K562 (cell line): ENCODE results near the gene SLC37A3. TPM values are rescaled to one million over a fixed set of nuclear protein-coding genes. Genes with fewer than 3 reads are reported as not detected.

Experiments used
- ARID3A ChIP-seq: IDR thresholded peaks from 2 replicates; pipeline ENCODE4 v1.6.1; 2012; ENCODE audit warnings: low read depth, low read length, improper control_type of control experiment, borderline replicate concordance
- ATF7 ChIP-seq: fragments of 450-650 bp; IDR thresholded peaks from 2 replicates; pipeline ENCODE4 v1.7.1; 2014; ENCODE audit warnings: mild to moderate bottlenecking, moderate library complexity
- BHLHE40 ChIP-seq: IDR thresholded peaks from 2 replicates; pipeline ENCODE4 v1.6.1; 2011; ENCODE audit warnings: low read length, improper control_type of control experiment
- CBX1 ChIP-seq: sonication (generic); IDR thresholded peaks from 2 replicates; pipeline ENCODE4 v1.6.1; 2016; ENCODE audit warnings: antibody characterized with exemption, low read depth, mild to moderate bottlenecking
- COPS2 ChIP-seq: fragments of 450-650 bp; conservative IDR thresholded peaks from 2 replicates; pipeline ENCODE4 v1.6.1; 2016; ENCODE audit warnings: mild to moderate bottlenecking, moderate library complexity
- CREBBP ChIP-seq: IDR thresholded peaks from one replicate; pipeline ENCODE4 v1.6.1; 2012; ENCODE audit warnings: low read depth, mild to moderate bottlenecking, control low read depth, inconsistent platforms, low read length
- ELF1 ChIP-seq: fragments of 200-800 bp; sonication (Bioruptor generic); IDR thresholded peaks from 2 replicates; pipeline ENCODE4 v1.6.1; 2016; ENCODE audit warnings: missing genetic modification characterization, missing compliant biosample characterization
- GABPA ChIP-seq: fragments of 200-800 bp; sonication (Bioruptor generic); conservative IDR thresholded peaks from 2 replicates; pipeline ENCODE4 v1.6.1; 2016; ENCODE audit warnings: low read depth, missing genetic modification characterization, missing compliant biosample characterization
- NCOA1 ChIP-seq: fragments of 450-650 bp; IDR thresholded peaks from 2 replicates; pipeline ENCODE4 v1.6.1; 2016; ENCODE audit warnings: low read depth
- POLR2H ChIP-seq: IDR thresholded peaks from 2 replicates; pipeline ENCODE4 v1.6.1; 2016; ENCODE audit warnings: missing genetic modification characterization, low read depth, mild to moderate bottlenecking, control low read depth, missing compliant biosample characterization, moderate library complexity
- RAD21 ChIP-seq, 2 experiments: fragments of 250-450 bp in 1 of 2; fragments of 450-650 bp in 1 of 2; sonication (Bioruptor Pico) in 1 of 2; formaldehyde crosslinking in 1 of 2; IDR thresholded peaks in 1 of 2; conservative IDR thresholded peaks in 1 of 2; 2 replicates each; pipeline versions ENCODE4 v1.4.0 to v1.8.0; 2020 to 2022; ENCODE audit warnings: mild to moderate bottlenecking in 2 of 2, moderate library complexity in 1 of 2
- RERE ChIP-seq: sonication (generic); formaldehyde crosslinking; IDR thresholded peaks from 2 replicates; pipeline ENCODE4 v1.8.0; 2023; ENCODE audit warnings: missing genetic modification reagents, mild to moderate bottlenecking, borderline replicate concordance
- U2AF1 ChIP-seq: fragments of 200-400 bp; formaldehyde crosslinking; optimal IDR thresholded peaks from 2 replicates; pipeline ENCODE3; 2017; ENCODE audit warnings: mild to moderate bottlenecking, low read depth, low read length, moderate library complexity
- XRCC4 ChIP-seq: IDR thresholded peaks from one replicate; pipeline ENCODE4 v1.6.1; 2011; ENCODE audit not compliant: insufficient read depth, insufficient read length; ENCODE audit errors: extremely low read depth
- ZBTB5 ChIP-seq: fragments of 450-650 bp; IDR thresholded peaks from 2 replicates; pipeline ENCODE4 v1.6.1; 2017; ENCODE audit warnings: antibody characterized with exemption
- ZEB2 ChIP-seq: fragments of 450-650 bp; IDR thresholded peaks from 2 replicates; pipeline ENCODE4 v1.6.1; 2016
- ZNF184 ChIP-seq: sonication (generic); formaldehyde crosslinking; IDR thresholded peaks from 2 replicates; pipeline ENCODE4 v1.5.0; 2020; ENCODE audit warnings: missing genetic modification reagents
- ZNF583 ChIP-seq: fragments of 250-450 bp; sonication (Bioruptor Pico); IDR thresholded peaks from 2 replicates; pipeline ENCODE4 v1.4.0; 2020
- ZNF639 ChIP-seq, 2 experiments: fragments of 200-800 bp in 1 of 2; sonication (Bioruptor generic) in 1 of 2; sonication (generic) in 1 of 2; formaldehyde crosslinking in 1 of 2; IDR thresholded peaks in 1 of 2; conservative IDR thresholded peaks in 1 of 2; 2 replicates each; pipeline versions ENCODE4 v1.5.0 to v1.6.1; 2016 to 2020; ENCODE audit warnings: missing compliant biosample characterization in 1 of 2, missing genetic modification characterization in 1 of 2, missing genetic modification reagents in 1 of 2
- polyA plus RNA-seq, 8 experiments: library from polyadenylated mRNA; depleted of rRNA in 4 of 8; stranded (reverse) in 5 of 8; unstranded in 3 of 8; fragments of >200 nt; fragmentation: Nextera tagmentation in 2 of 8; fragmentation: Illumina TruSeq in 1 of 8; extraction: Ambion mirVana in 2 of 8; extraction: Trizol in 1 of 8; gene quantifications; 2 replicates each; pipeline versions ENCODE4 v1.2.1 to v1.2.3, GENCODE V29; 2011 to 2014; ENCODE audit warnings: inconsistent platforms in 1 of 8, missing spikeins in 1 of 8
- total RNA-seq, 7 experiments: library from RNA; depleted of rRNA in 6 of 7; stranded (reverse); fragments of >200 nt in 6 of 7; fragmentation: Illumina TruSeq in 2 of 7; extraction: Trizol in 2 of 7; gene quantifications; 2 replicates each; pipeline versions ENCODE4 v1.2.1 to v1.2.3, GENCODE V29; 2011 to 2021; ENCODE audit warnings: low replicate concordance in 1 of 7

The SLC37A3 gene
- total and polyA plus RNA-seq, 9 of the 15 experiments (the other 6 are each of a cell fraction or from before 2014, with no cell fraction given): 11.7 to 59.1 (median 26.8) TPM

GRCh38 chr7:140391634-140392033 lies 6.7 kb downstream of the SLC37A3 start (continued):
- TF ChIP-seq NCOA1 (peak; percentile 38; the same call in 1 of the 2 replicates), ZNF583 (CRISPR knock-in tag) (no peak; the same call in 1 of the 2 replicates), ZEB2 (peak; percentile 79; the same call in 1 of the 2 replicates), U2AF1 (no peak), GABPA (tag) (no peak), ARID3A (peak; percentile 71; the same call in 1 of the 2 replicates), XRCC4 (no peak), RERE (CRISPR knock-in tag) (no peak), ZNF184 (CRISPR knock-in tag) (no peak), RAD21 (CRISPR knock-in tag; conservative IDR thresholded peaks at IDR 0.05 in 1 of 2, IDR thresholded peaks at IDR 0.05 in 1 of 2) (no peak), ZNF639 (CRISPR knock-in tag; conservative IDR thresholded peaks at IDR 0.05 in 1 of 2, IDR thresholded peaks at IDR 0.05 in 1 of 2) (no peak), COPS2 (no peak), ZBTB5 (no peak), CREBBP (no peak), ELF1 (no peak), POLR2H (no peak), CBX1 (no peak), BHLHE40 (peak; percentile 66), ATF7 (peak; percentile 51; the same call in 1 of the 2 replicates)
